GM21447 (cell line): ENCODE results near the gene FUT4.
"Not testable (repeated sequence)": the region's sequence is repeated elsewhere in the genome, so short reads cannot be mapped to it uniquely, and the experiment has no call there.

Experiments
- ATAC-seq: cut with Tn5 transposase; IDR thresholded peaks from one replicate; pipeline ENCODE4 v1.9.1; 2021; ENCODE audit not compliant: unreplicated experiment

FUT4 gene

GRCh38 chr11:94563848-94564467, 20.2 kb downstream of the FUT4 start:
- no peak for ATAC-seq

GRCh38 chr11:94567181-94567670, 23.5 kb downstream of the FUT4 start, which contains the start of gene PIWIL4:
TSS of gene PIWIL4 (plus strand) at chr11:94567368. CDS start at chr11:94567519, 151 bp downstream.
- ATAC-seq: no peak

- no peak for ATAC-seq
Observed at GRCh38 chr11:94568200-94568599, 24.5 kb downstream of the FUT4 start.

GRCh38 chr11:94568717-94569116, 25.0 kb downstream of the FUT4 start:
- no peak for ATAC-seq

GRCh38 chr11:94572975-94573374, 29.3 kb downstream of the FUT4 start:
- not testable (repeated sequence) for ATAC-seq

- no peak for ATAC-seq
Observed at GRCh38 chr11:94574193-94574961, 30.7 kb downstream of the FUT4 start.

- ATAC-seq: no peak
Observed at GRCh38 chr11:94576306-94576705, 32.6 kb downstream of the FUT4 start.

GRCh38 chr11:94577841-94578240, 34.1 kb downstream of the FUT4 start:
- ATAC-seq: no peak

- ATAC-seq: no peak
Observed at GRCh38 chr11:94581926-94582325, 38.2 kb downstream of the FUT4 start.

GRCh38 chr11:94583213-94583865, 39.6 kb downstream of the FUT4 start:
- no peak for ATAC-seq

GRCh38 chr11:94583866-94584500, 40.3 kb downstream of the FUT4 start:
- peak; percentile 54 for ATAC-seq

- ATAC-seq: no peak
Observed at GRCh38 chr11:94584978-94585377, 41.3 kb downstream of the FUT4 start.

- no peak for ATAC-seq
Observed at GRCh38 chr11:94585399-94585798, 41.7 kb downstream of the FUT4 start.

GRCh38 chr11:94586546-94586945, 42.8 kb downstream of the FUT4 start:
- no peak for ATAC-seq

GRCh38 chr11:94586978-94587377, 43.3 kb downstream of the FUT4 start:
- no peak for ATAC-seq

- no peak for ATAC-seq
Observed at GRCh38 chr11:94588366-94588942, 44.7 kb downstream of the FUT4 start.

GRCh38 chr11:94590352-94591041, 46.8 kb downstream of the FUT4 start:
- ATAC-seq: no peak

GRCh38 chr11:94593030-94593429, 49.3 kb downstream of the FUT4 start:
- peak; percentile 75 for ATAC-seq

GRCh38 chr11:94595076-94595475, 51.4 kb downstream of the FUT4 start:
- peak; percentile 60 for ATAC-seq

GRCh38 chr11:94597896-94598295, 54.2 kb downstream of the FUT4 start:
- no peak for ATAC-seq
